ENCODE results near the gene DLG4.

The DLG4 gene

DNA sequence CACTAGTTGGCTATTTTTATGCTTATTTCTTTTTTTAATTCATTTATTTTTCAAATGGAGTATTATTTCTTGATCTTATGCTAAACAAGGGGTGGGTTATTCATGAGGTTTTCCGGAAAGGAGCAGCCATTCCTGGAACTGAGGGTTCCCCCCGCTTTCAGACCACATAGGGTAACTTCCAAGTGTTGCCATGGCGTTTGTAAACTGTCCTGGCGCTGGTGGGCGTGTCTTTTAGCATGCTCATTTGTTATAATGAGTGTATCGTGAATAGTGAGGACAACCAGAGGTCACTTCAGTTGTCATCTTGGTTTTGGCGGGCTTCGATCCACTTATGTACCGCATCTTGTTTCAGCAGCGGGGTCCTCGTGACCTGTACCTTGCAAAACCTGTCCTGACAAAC is 75.4 kb downstream of the DLG4 start:
- TF ChIP-seq, protein P1, sequence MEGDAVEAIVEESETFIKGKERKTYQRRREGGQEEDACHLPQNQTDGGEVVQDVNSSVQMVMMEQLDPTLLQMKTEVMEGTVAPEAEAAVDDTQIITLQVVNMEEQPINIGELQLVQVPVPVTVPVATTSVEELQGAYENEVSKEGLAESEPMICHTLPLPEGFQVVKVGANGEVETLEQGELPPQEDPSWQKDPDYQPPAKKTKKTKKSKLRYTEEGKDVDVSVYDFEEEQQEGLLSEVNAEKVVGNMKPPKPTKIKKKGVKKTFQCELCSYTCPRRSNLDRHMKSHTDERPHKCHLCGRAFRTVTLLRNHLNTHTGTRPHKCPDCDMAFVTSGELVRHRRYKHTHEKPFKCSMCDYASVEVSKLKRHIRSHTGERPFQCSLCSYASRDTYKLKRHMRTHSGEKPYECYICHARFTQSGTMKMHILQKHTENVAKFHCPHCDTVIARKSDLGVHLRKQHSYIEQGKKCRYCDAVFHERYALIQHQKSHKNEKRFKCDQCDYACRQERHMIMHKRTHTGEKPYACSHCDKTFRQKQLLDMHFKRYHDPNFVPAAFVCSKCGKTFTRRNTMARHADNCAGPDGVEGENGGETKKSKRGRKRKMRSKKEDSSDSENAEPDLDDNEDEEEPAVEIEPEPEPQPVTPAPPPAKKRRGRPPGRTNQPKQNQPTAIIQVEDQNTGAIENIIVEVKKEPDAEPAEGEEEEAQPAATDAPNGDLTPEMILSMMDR (IDR thresholded peaks at IDR 0.05; ENCODE audit: low read length), result no peak
- TF ChIP-seq EZH2 (IDR thresholded peaks at IDR 0.05; ENCODE audit: borderline replicate concordance, low read length), result no peak
- H3F3A ChIP-seq (ENCODE audit: insufficient read depth, low read length), result no peaks in the 10 kb centered on the region
- no peaks in the 10 kb centered on the region for H4K20me1 ChIP-seq (ENCODE audit: insufficient read depth, low read length)
- no peaks in the 10 kb centered on the region for H3K4me1 ChIP-seq (ENCODE audit: insufficient read depth, low read length, severe bottlenecking)
- H3K36me3 ChIP-seq (ENCODE audit: insufficient read depth, low read length), result no peaks in the 10 kb centered on the region
- H3K9me3 ChIP-seq (ENCODE audit: low read length), result no peaks in the 10 kb centered on the region
- no peak overlapping the region for H3K27ac ChIP-seq (ENCODE audit: low read depth, low read length, poor library complexity, severe bottlenecking)
- H3K9ac ChIP-seq (ENCODE audit: low read length), result no peak overlapping the region
- H3K9me2 ChIP-seq (ENCODE audit: low read depth, low read length), result no peaks in the 10 kb centered on the region
- no peak overlapping the region for H2AFZ ChIP-seq (ENCODE audit: low read length)
- H3K4me3 ChIP-seq (ENCODE audit: low read depth, low read length, poor library complexity, severe bottlenecking), result no peak overlapping the region
- H3K27me3 ChIP-seq (ENCODE audit: insufficient read depth, low read length), result peaks cover 5% of the 10 kb centered on the region; the same call in 1 of the 2 replicates
- H3K79me2 ChIP-seq (ENCODE audit: insufficient read depth, low read length), result no peaks in the 10 kb centered on the region
- H3K4me2 ChIP-seq (ENCODE audit: low read length), result no peak overlapping the region

DNA sequence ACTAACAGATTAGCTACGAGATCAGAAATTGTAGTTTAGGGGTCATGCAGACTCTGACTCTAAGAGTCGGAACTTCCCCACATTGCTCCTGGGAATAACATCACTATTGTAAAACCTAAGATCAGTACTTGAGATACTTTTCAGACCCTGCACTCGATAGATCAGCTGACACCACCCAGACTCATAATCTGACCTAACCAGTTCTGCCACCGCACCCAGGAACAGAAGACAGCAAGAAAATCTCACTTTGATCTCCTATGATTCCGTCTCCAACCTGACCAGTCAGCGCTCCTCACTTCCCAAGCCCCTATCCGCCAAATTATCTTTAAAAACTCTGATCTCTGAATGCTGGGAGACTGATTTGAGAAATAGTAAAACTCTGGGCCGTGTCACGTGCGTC is 77.8 kb downstream of the DLG4 start:
- Histone ChIP-seq H3F3A (ENCODE audit: insufficient read depth, low read length) (no peaks in the 10 kb centered on the region), H3K4me2 (ENCODE audit: low read length) (no peak overlapping the region), H3K36me3 (ENCODE audit: insufficient read depth, low read length) (no peaks in the 10 kb centered on the region), H3K79me2 (ENCODE audit: insufficient read depth, low read length) (no peaks in the 10 kb centered on the region), H3K4me1 (ENCODE audit: insufficient read depth, low read length, severe bottlenecking) (no peaks in the 10 kb centered on the region), H3K4me3 (ENCODE audit: low read depth, low read length, poor library complexity, severe bottlenecking) (no peak overlapping the region), H3K27ac (ENCODE audit: low read depth, low read length, poor library complexity, severe bottlenecking) (no peak overlapping the region), H3K9me3 (ENCODE audit: low read length) (no peaks in the 10 kb centered on the region), H4K20me1 (ENCODE audit: insufficient read depth, low read length) (no peaks in the 10 kb centered on the region), H3K27me3 (ENCODE audit: insufficient read depth, low read length) (peaks cover 10% of the 10 kb centered on the region), H3K9me2 (ENCODE audit: low read depth, low read length) (no peaks in the 10 kb centered on the region), H3K9ac (ENCODE audit: low read length) (no peak overlapping the region), H2AFZ (ENCODE audit: low read length) (no peak overlapping the region)
- TF ChIP-seq, protein P1 (IDR thresholded peaks at IDR 0.05; ENCODE audit: low read length), result no peak
- TF ChIP-seq EZH2 (IDR thresholded peaks at IDR 0.05; ENCODE audit: borderline replicate concordance, low read length), result no peak

DNA sequence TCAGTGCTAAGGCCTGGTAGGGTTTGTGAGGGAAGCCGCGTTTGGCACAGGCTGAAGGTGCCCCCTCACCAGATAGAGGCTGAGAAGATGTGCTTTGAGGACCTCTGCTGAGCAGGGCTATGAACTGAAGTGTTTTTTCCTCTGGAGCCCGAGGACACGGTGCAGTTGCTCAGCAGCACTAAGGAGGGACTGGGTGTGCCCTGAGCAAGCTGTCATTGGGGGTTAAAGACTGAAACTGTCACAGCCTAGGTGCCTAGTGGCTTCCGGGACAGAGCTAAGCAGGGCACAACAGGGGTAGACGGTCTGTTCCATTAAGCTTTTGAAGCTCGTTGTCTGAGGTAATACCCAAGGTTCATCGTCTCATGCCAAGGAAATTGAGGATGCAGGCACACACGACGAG is 80.2 kb downstream of the DLG4 start:
- no peak overlapping the region for H3K4me2 ChIP-seq (ENCODE audit: low read length)
- H3K9me3 ChIP-seq (ENCODE audit: low read length), result no peaks in the 10 kb centered on the region
- no peak overlapping the region for H2AFZ ChIP-seq (ENCODE audit: low read length)
- H3K36me3 ChIP-seq (ENCODE audit: insufficient read depth, low read length), result no peaks in the 10 kb centered on the region
- H3K9me2 ChIP-seq (ENCODE audit: low read depth, low read length), result no peaks in the 10 kb centered on the region
- TF ChIP-seq, protein P1 (IDR thresholded peaks at IDR 0.05; ENCODE audit: low read length), result no peak
- TF ChIP-seq EZH2 (IDR thresholded peaks at IDR 0.05; ENCODE audit: borderline replicate concordance, low read length), result no peak
- no peaks in the 10 kb centered on the region for H3K4me1 ChIP-seq (ENCODE audit: insufficient read depth, low read length, severe bottlenecking)
- H3K79me2 ChIP-seq (ENCODE audit: insufficient read depth, low read length), result no peaks in the 10 kb centered on the region
- no peak overlapping the region for H3K27ac ChIP-seq (ENCODE audit: low read depth, low read length, poor library complexity, severe bottlenecking)
- no peaks in the 10 kb centered on the region for H3F3A ChIP-seq (ENCODE audit: insufficient read depth, low read length)
- no peak overlapping the region for H3K4me3 ChIP-seq (ENCODE audit: low read depth, low read length, poor library complexity, severe bottlenecking)
- H3K9ac ChIP-seq (ENCODE audit: low read length), result no peak overlapping the region
- H4K20me1 ChIP-seq (ENCODE audit: insufficient read depth, low read length), result no peaks in the 10 kb centered on the region
- H3K27me3 ChIP-seq (ENCODE audit: insufficient read depth, low read length), result peaks cover 10% of the 10 kb centered on the region

All from OCI-LY1 (cell line).